ENCODE data around the gene GABRE. TPM values are rescaled to one million over a fixed set of nuclear protein-coding genes. Genes with fewer than 3 reads are reported as not detected.

The GABRE gene
- total and polyA plus RNA-seq, 10 of the 15 experiments (the other 5 are each of a cell fraction or from before 2014, with no cell fraction given): 0.01 to 0.15 (median 0.10) TPM; not detected in 6

DNA sequence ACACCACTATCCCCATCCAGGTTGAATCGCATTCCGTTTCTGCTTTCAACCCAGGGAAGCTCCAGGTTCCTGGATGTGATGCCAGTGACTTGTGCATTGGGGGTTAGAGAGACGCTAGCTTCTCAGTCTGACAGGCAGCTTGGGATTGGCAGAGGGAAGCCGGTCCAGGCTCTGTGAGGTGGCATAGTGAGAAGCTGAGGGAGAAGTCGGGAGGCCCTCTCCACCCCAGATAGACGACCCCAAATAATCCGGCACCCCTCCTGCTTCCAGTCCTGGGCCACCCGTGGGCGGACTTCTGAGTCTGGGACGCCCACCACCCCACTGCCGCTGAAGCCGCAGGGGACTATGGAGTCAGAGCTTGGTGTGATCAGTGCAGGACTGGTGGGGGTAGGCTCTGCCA, 54.4 kb downstream of the GABRE start:
- Histone ChIP-seq H3K4me1 (ENCODE audit: control insufficient read depth, insufficient read depth, low read length) (no peaks in the 10 kb centered on the region), H3K27ac (ENCODE audit: control insufficient read depth, insufficient read depth) (no peak overlapping the region), H3K4me2 (ENCODE audit: control insufficient read depth, insufficient read depth) (no peak overlapping the region), H3K36me3 (ENCODE audit: control insufficient read depth in 2 of 2, insufficient read depth in 2 of 2, low read length in 1 of 2) (no peaks in the 10 kb centered on the region), H3K9me3 (replicated peaks; ENCODE audit: control insufficient read depth, insufficient read depth, low read length) (no peaks in the 10 kb centered on the region; the same call in 2 of the 3 replicates), H3K27me3 (replicated peaks in 1 of 2; ENCODE audit: control insufficient read depth in 2 of 2, insufficient read depth in 2 of 2, low read length in 1 of 2) (no peaks in the 10 kb centered on the region), H2AFZ (ENCODE audit: control insufficient read depth, low read depth, low read length) (no peak overlapping the region), H4K20me1 (ENCODE audit: control insufficient read depth, insufficient read depth) (no peaks in the 10 kb centered on the region), H3K4me3 (no peak overlapping the region), H3K79me2 (ENCODE audit: control insufficient read depth, insufficient read depth, low read length) (no peaks in the 10 kb centered on the region), H3K9ac (ENCODE audit: control insufficient read depth, insufficient read depth, low read length) (no peak overlapping the region)
- FAIRE-seq: no peak
- intact Hi-C loops (cut with micrococcal nuclease; ENCODE audit: unreplicated experiment) (no loop called here), in situ Hi-C loops (cut with MboI) (no loop called here)
- ATAC-seq: no peak
- DNase-seq (ENCODE audit: low read depth, low spot score): no peak
- POLR2A ChIA-PET: no interaction called here
- RAD21 ChIA-PET (ENCODE audit: unreplicated experiment): no interaction called here
- 64% methylated on average over 8 of the region's 12 CpGs for WGBS (ENCODE audit: insufficient coverage, insufficient replicate concordance, low lambda C conversion rate, missing lambda C conversion rate)
- TF ChIP-seq BMI1 (IDR thresholded peaks at IDR 0.05; ENCODE audit: borderline replicate concordance) (no peak), ZZZ3 (IDR thresholded peaks at IDR 0.05; ENCODE audit: control insufficient read depth, insufficient read length, low read depth) (no peak), BRCA1 (IDR thresholded peaks at IDR 0.05; ENCODE audit: low read depth, low read length) (no peak), ZNF622 (IDR thresholded peaks at IDR 0.05) (no peak), KAT2A (conservative IDR thresholded peaks at IDR 0.05; ENCODE audit: control insufficient read depth, low read depth, low read length) (no peak), PAX8 (IDR thresholded peaks at IDR 0.05) (no peak), CREB1 (IDR thresholded peaks at IDR 0.05; ENCODE audit: low read depth) (no peak), PML (IDR thresholded peaks at IDR 0.05; ENCODE audit: low read length) (no peak), NFXL1 (IDR thresholded peaks at IDR 0.05; ENCODE audit: borderline replicate concordance) (no peak)
- TF ChIP-seq, protein P1, sequence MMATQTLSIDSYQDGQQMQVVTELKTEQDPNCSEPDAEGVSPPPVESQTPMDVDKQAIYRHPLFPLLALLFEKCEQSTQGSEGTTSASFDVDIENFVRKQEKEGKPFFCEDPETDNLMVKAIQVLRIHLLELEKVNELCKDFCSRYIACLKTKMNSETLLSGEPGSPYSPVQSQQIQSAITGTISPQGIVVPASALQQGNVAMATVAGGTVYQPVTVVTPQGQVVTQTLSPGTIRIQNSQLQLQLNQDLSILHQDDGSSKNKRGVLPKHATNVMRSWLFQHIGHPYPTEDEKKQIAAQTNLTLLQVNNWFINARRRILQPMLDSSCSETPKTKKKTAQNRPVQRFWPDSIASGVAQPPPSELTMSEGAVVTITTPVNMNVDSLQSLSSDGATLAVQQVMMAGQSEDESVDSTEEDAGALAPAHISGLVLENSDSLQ (IDR thresholded peaks at IDR 0.05): no peak
- TF ChIP-seq, protein P2, sequence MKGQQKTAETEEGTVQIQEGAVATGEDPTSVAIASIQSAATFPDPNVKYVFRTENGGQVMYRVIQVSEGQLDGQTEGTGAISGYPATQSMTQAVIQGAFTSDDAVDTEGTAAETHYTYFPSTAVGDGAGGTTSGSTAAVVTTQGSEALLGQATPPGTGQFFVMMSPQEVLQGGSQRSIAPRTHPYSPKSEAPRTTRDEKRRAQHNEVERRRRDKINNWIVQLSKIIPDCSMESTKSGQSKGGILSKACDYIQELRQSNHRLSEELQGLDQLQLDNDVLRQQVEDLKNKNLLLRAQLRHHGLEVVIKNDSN (IDR thresholded peaks at IDR 0.05; ENCODE audit: borderline replicate concordance, extremely low read length, insufficient read depth, low read depth, low read length): no peak
- TF ChIP-seq, protein P3, sequence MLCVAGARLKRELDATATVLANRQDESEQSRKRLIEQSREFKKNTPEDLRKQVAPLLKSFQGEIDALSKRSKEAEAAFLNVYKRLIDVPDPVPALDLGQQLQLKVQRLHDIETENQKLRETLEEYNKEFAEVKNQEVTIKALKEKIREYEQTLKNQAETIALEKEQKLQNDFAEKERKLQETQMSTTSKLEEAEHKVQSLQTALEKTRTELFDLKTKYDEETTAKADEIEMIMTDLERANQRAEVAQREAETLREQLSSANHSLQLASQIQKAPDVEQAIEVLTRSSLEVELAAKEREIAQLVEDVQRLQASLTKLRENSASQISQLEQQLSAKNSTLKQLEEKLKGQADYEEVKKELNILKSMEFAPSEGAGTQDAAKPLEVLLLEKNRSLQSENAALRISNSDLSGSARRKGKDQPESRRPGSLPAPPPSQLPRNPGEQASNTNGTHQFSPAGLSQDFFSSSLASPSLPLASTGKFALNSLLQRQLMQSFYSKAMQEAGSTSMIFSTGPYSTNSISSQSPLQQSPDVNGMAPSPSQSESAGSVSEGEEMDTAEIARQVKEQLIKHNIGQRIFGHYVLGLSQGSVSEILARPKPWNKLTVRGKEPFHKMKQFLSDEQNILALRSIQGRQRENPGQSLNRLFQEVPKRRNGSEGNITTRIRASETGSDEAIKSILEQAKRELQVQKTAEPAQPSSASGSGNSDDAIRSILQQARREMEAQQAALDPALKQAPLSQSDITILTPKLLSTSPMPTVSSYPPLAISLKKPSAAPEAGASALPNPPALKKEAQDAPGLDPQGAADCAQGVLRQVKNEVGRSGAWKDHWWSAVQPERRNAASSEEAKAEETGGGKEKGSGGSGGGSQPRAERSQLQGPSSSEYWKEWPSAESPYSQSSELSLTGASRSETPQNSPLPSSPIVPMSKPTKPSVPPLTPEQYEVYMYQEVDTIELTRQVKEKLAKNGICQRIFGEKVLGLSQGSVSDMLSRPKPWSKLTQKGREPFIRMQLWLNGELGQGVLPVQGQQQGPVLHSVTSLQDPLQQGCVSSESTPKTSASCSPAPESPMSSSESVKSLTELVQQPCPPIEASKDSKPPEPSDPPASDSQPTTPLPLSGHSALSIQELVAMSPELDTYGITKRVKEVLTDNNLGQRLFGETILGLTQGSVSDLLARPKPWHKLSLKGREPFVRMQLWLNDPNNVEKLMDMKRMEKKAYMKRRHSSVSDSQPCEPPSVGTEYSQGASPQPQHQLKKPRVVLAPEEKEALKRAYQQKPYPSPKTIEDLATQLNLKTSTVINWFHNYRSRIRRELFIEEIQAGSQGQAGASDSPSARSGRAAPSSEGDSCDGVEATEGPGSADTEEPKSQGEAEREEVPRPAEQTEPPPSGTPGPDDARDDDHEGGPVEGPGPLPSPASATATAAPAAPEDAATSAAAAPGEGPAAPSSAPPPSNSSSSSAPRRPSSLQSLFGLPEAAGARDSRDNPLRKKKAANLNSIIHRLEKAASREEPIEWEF (IDR thresholded peaks at IDR 0.05; ENCODE audit: insufficient replicate concordance, low read depth, low read length): no peak
- TF ChIP-seq, protein P4, sequence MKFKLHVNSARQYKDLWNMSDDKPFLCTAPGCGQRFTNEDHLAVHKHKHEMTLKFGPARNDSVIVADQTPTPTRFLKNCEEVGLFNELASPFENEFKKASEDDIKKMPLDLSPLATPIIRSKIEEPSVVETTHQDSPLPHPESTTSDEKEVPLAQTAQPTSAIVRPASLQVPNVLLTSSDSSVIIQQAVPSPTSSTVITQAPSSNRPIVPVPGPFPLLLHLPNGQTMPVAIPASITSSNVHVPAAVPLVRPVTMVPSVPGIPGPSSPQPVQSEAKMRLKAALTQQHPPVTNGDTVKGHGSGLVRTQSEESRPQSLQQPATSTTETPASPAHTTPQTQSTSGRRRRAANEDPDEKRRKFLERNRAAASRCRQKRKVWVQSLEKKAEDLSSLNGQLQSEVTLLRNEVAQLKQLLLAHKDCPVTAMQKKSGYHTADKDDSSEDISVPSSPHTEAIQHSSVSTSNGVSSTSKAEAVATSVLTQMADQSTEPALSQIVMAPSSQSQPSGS (IDR thresholded peaks at IDR 0.05; ENCODE audit: low read length): no peak
- TF ChIP-seq, protein P5, sequence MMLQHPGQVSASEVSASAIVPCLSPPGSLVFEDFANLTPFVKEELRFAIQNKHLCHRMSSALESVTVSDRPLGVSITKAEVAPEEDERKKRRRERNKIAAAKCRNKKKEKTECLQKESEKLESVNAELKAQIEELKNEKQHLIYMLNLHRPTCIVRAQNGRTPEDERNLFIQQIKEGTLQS (IDR thresholded peaks at IDR 0.05; ENCODE audit: borderline replicate concordance, extremely low read depth, low read depth, low read length): no peak
- SMC1A ChIA-PET (ENCODE audit: uncharacterized antibody, unreplicated experiment): no interaction called here
- CTCF ChIA-PET: no interaction called here
- no TSS peak for BruUV-seq (replicated peaks)
